ENCODE measurements around the gene DGKH. TPM values are rescaled to one million over a fixed set of nuclear protein-coding genes. Genes with fewer than 3 reads are reported as not detected.

Gene DGKH
- total RNA-seq, 1 experiment from 2014 or later, result 22.8 TPM

- TF ChIP-seq TCF7L2 (IDR thresholded peaks at IDR 0.05; ENCODE audit: low read depth, low read length) (no peak), SIN3A (IDR thresholded peaks at IDR 0.05; ENCODE audit: borderline replicate concordance, insufficient read depth, low read depth, low read length) (no peak), REST (IDR thresholded peaks at IDR 0.05; ENCODE audit: insufficient read depth in 1 of 2, low read depth in 2 of 2, low read length in 1 of 2) (no peak), CTCF (IDR thresholded peaks at IDR 0.05) (no peak), POLR2AphosphoS5 (IDR thresholded peaks at IDR 0.05; ENCODE audit: low read depth, low read length) (no peak)
- Histone ChIP-seq H3K4me1 (ENCODE audit: control insufficient read depth, insufficient read depth, low read length) (no peaks in the 10 kb centered on the region), H3K27ac (ENCODE audit: low read length) (no peak overlapping the region), H3K4me3 (ENCODE audit: low read depth in 2 of 2, low read length in 2 of 2) (no peak overlapping the region), H3K9me3 (ENCODE audit: control insufficient read depth, insufficient read depth, low read depth, low read length) (no peaks in the 10 kb centered on the region), H3K36me3 (ENCODE audit: control insufficient read depth, insufficient read depth, low read length) (no peaks in the 10 kb centered on the region; the same call in 1 of the 2 replicates), H3K27me3 (ENCODE audit: control insufficient read depth, insufficient read depth, low read length) (no peaks in the 10 kb centered on the region)
- ChIA-PET POLR2A (no interaction called here), CTCF (no interaction called here)
- intact Hi-C loops (cut with micrococcal nuclease; ENCODE audit: unreplicated experiment) (no loop called here), in situ Hi-C loops (cut with HindIII; ENCODE audit: low pct_unique_long_range_greater_than_20kb, low sequenced_read_pairs) (no loop called here)
- no peak for DNase-seq (ENCODE audit: low read depth, low spot score)
- no TSS peak for BruUV-seq (replicated peaks)
- ATAC-seq, result no peak
Observed at GRCh38 chr13:42084722-42085121, 36.3 kb downstream of the DGKH start.

- CTCF ChIA-PET, result no interaction called here
- Histone ChIP-seq H3K4me1 (ENCODE audit: control insufficient read depth, insufficient read depth, low read length) (no peaks in the 10 kb centered on the region), H3K27me3 (ENCODE audit: control insufficient read depth, insufficient read depth, low read length) (no peaks in the 10 kb centered on the region), H3K9me3 (ENCODE audit: control insufficient read depth, insufficient read depth, low read depth, low read length) (no peaks in the 10 kb centered on the region), H3K4me3 (ENCODE audit: low read depth in 2 of 2, low read length in 2 of 2) (no peak overlapping the region), H3K27ac (ENCODE audit: low read length) (no peak overlapping the region), H3K36me3 (ENCODE audit: control insufficient read depth, insufficient read depth, low read length) (no peaks in the 10 kb centered on the region)
- BruUV-seq (replicated peaks), result no TSS peak
- intact Hi-C loops (cut with micrococcal nuclease; ENCODE audit: unreplicated experiment) (no loop called here), in situ Hi-C loops (cut with HindIII; ENCODE audit: low pct_unique_long_range_greater_than_20kb, low sequenced_read_pairs) (no loop called here)
- TF ChIP-seq TCF7L2 (IDR thresholded peaks at IDR 0.05; ENCODE audit: low read depth, low read length), result no peak
- TF ChIP-seq CTCF (IDR thresholded peaks at IDR 0.05), result no peak
- TF ChIP-seq SIN3A (IDR thresholded peaks at IDR 0.05; ENCODE audit: borderline replicate concordance, insufficient read depth, low read depth, low read length), result no peak
- TF ChIP-seq REST (IDR thresholded peaks at IDR 0.05; ENCODE audit: insufficient read depth in 1 of 2, low read depth in 2 of 2, low read length in 1 of 2), result no peak
- TF ChIP-seq POLR2AphosphoS5 (IDR thresholded peaks at IDR 0.05; ENCODE audit: low read depth, low read length), result no peak
- POLR2A ChIA-PET, result no interaction called here
- DNase-seq (ENCODE audit: low read depth, low spot score) (no peak), ATAC-seq (no peak)
Observed at GRCh38 chr13:42086582-42086981, 38.1 kb downstream of the DGKH start.
